Karpas-422 (cell line): ENCODE measurements around the gene RTN3. TPM values are rescaled to one million over a fixed set of nuclear protein-coding genes. Genes with fewer than 3 reads are reported as not detected.
"Not testable (repeated sequence)": the region's sequence is repeated elsewhere in the genome, so short reads cannot be mapped to it uniquely, and the experiment has no call there.

Experiments
- DNase-seq: peaks from one replicate; pipeline ENCODE4 v3.0.0-alpha.2; 2015
- H2AFZ ChIP-seq: fragments of 200-600 bp; sonication (generic); 2 replicates; pipeline ENCODE4 v1.6.1; 2014; ENCODE audit warnings: antibody characterized with exemption, low read length, mixed read lengths
- H3K27ac ChIP-seq: fragments of 200-600 bp; sonication (generic); 2 replicates; pipeline ENCODE4 v1.5.1; 2014; ENCODE audit warnings: mild to moderate bottlenecking, low read length, moderate library complexity
- H3K27me3 ChIP-seq: fragments of 200-600 bp; sonication (generic); 2 replicates; pipeline ENCODE4 v1.6.1; 2014; ENCODE audit warnings: low read length, mixed read lengths
- H3K36me3 ChIP-seq: fragments of 200-600 bp; sonication (generic); 2 replicates; pipeline ENCODE4 v1.6.1; 2014; ENCODE audit warnings: low read length, mixed read lengths; ENCODE audit not compliant: insufficient read depth
- H3K4me1 ChIP-seq: fragments of 200-600 bp; sonication (generic); 2 replicates; pipeline ENCODE4 v1.6.1; 2014; ENCODE audit warnings: mild to moderate bottlenecking, low read length, mixed read lengths
- H3K4me2 ChIP-seq: fragments of 200-600 bp; sonication (generic); 2 replicates; pipeline ENCODE4 v1.6.1; 2014; ENCODE audit warnings: low read length, low read depth, mild to moderate bottlenecking; ENCODE audit not compliant: poor library complexity, severe bottlenecking
- H3K4me3 ChIP-seq: fragments of 200-600 bp; sonication (generic); 2 replicates; pipeline ENCODE4 v1.5.1; 2014; ENCODE audit warnings: mild to moderate bottlenecking, antibody characterized with exemption, low read length, mixed read lengths
- H3K79me2 ChIP-seq: fragments of 200-600 bp; sonication (generic); 2 replicates; pipeline ENCODE4 v1.6.1; 2014; ENCODE audit warnings: mild to moderate bottlenecking, low read length, mixed read lengths
- H3K9ac ChIP-seq: fragments of 200-600 bp; sonication (generic); 2 replicates; pipeline ENCODE4 v1.6.0; 2014; ENCODE audit warnings: low read length
- H3K9me2 ChIP-seq: fragments of 200-600 bp; sonication (generic), shearing (Covaris generic); replicated peaks from 2 replicates; pipeline ENCODE4 v1.6.0; 2014; ENCODE audit warnings: mild to moderate bottlenecking, low read length, moderate library complexity; ENCODE audit not compliant: insufficient read depth
- H3K9me3 ChIP-seq: fragments of 300-700, 200-600 bp; sonication (generic); 2 replicates; pipeline ENCODE4 v1.6.1; 2014; ENCODE audit warnings: low read length, mixed read lengths
- H4K20me1 ChIP-seq: fragments of 200-600 bp; sonication (generic); 2 replicates; pipeline ENCODE4 v1.6.1; 2014; ENCODE audit warnings: mild to moderate bottlenecking, antibody characterized with exemption, low read length, low read depth; ENCODE audit not compliant: insufficient read depth
- total RNA-seq: library from RNA; depleted of rRNA; stranded (reverse); fragments of >200 nt; shearing (Covaris generic); gene quantifications from 2 replicates; pipeline ENCODE4 v1.2.3, GENCODE V29; 2014; ENCODE audit warnings: low replicate concordance

The RTN3 gene
- total RNA-seq, 1 experiment from 2014 or later = 118 TPM

GRCh38 chr11:63771741-63772318 is 90.5 kb downstream of the RTN3 start:
- H3K4me2 ChIP-seq, H3K27me3 ChIP-seq, H3K27ac ChIP-seq, H3K4me3 ChIP-seq, H3K36me3 ChIP-seq, H2AFZ ChIP-seq, H3K79me2 ChIP-seq, H4K20me1 ChIP-seq, H3K9me2 ChIP-seq, H3K9me3 ChIP-seq, H3K9ac ChIP-seq: not testable (repeated sequence)
- peaks cover 15% of the 10 kb centered on the region for H3K4me1 ChIP-seq
- DNase-seq = peak; percentile 33

- no peaks in the 10 kb centered on the region for H4K20me1 ChIP-seq
- H3K9ac ChIP-seq = no peak overlapping the region
- no peak overlapping the region for H3K4me2 ChIP-seq
- no peaks in the 10 kb centered on the region for H3K4me1 ChIP-seq
- H3K9me3 ChIP-seq = no peaks in the 10 kb centered on the region
- no peak for DNase-seq
- no peaks in the 10 kb centered on the region for H3K9me2 ChIP-seq
- H3K4me3 ChIP-seq = no peak overlapping the region
- no peak overlapping the region for H2AFZ ChIP-seq
- H3K36me3 ChIP-seq = no peaks in the 10 kb centered on the region
- H3K79me2 ChIP-seq = no peaks in the 10 kb centered on the region
- no peaks in the 10 kb centered on the region for H3K27me3 ChIP-seq
- no peak overlapping the region for H3K27ac ChIP-seq
These were observed 93.9 kb downstream of the RTN3 start for GRCh38 chr11:63775191-63775590.

- Histone ChIP-seq H3K36me3 (no peaks in the 10 kb centered on the region), H3K4me2 (no peak overlapping the region), H3K79me2 (no peaks in the 10 kb centered on the region), H3K9me2 (no peaks in the 10 kb centered on the region), H3K4me3 (no peak overlapping the region), H4K20me1 (no peaks in the 10 kb centered on the region), H3K9me3 (no peaks in the 10 kb centered on the region), H3K9ac (no peak overlapping the region), H2AFZ (no peak overlapping the region), H3K4me1 (no peaks in the 10 kb centered on the region), H3K27ac (no peak overlapping the region), H3K27me3 (no peaks in the 10 kb centered on the region)
- DNase-seq = no peak
These were observed 97.7 kb downstream of the RTN3 start for GRCh38 chr11:63779039-63779438.

GRCh38 chr11:63782749-63783148 is 101.4 kb downstream of the RTN3 start:
- H3K9me2 ChIP-seq = no peaks in the 10 kb centered on the region

GRCh38 chr11:63783925-63784592 is 102.8 kb downstream of the RTN3 start:
- H3K27ac ChIP-seq = no peak overlapping the region
- H4K20me1 ChIP-seq = no peaks in the 10 kb centered on the region
- H3K4me3 ChIP-seq = no peak overlapping the region
- H2AFZ ChIP-seq = no peak overlapping the region
- no peaks in the 10 kb centered on the region for H3K9me3 ChIP-seq
- no peak overlapping the region for H3K4me2 ChIP-seq
- H3K4me1 ChIP-seq = no peaks in the 10 kb centered on the region
- H3K9ac ChIP-seq = no peak overlapping the region
- no peaks in the 10 kb centered on the region for H3K36me3 ChIP-seq
- H3K27me3 ChIP-seq = no peaks in the 10 kb centered on the region
- H3K79me2 ChIP-seq = no peaks in the 10 kb centered on the region
- no peak for DNase-seq
- H3K9me2 ChIP-seq = no peaks in the 10 kb centered on the region

More at GRCh38 chr11:63782749-63783148, 101.4 kb downstream of the RTN3 start:
- no peaks in the 10 kb centered on the region for H3K36me3 ChIP-seq
- H3K4me3 ChIP-seq = no peak overlapping the region
- H4K20me1 ChIP-seq = no peaks in the 10 kb centered on the region
- DNase-seq = no peak
- H3K79me2 ChIP-seq = no peaks in the 10 kb centered on the region
- H3K27ac ChIP-seq = no peak overlapping the region
- H3K9me3 ChIP-seq = no peaks in the 10 kb centered on the region
- H2AFZ ChIP-seq = no peak overlapping the region
- no peak overlapping the region for H3K4me2 ChIP-seq
- no peak overlapping the region for H3K9ac ChIP-seq
- no peaks in the 10 kb centered on the region for H3K4me1 ChIP-seq
- no peaks in the 10 kb centered on the region for H3K27me3 ChIP-seq

GRCh38 chr11:63785823-63786222 is 104.5 kb downstream of the RTN3 start:
- Histone ChIP-seq H3K27ac (no peak overlapping the region), H3K4me1 (no peaks in the 10 kb centered on the region), H3K36me3 (no peaks in the 10 kb centered on the region), H3K4me3 (no peak overlapping the region), H3K9me2 (no peaks in the 10 kb centered on the region), H4K20me1 (no peaks in the 10 kb centered on the region), H3K27me3 (no peaks in the 10 kb centered on the region), H3K4me2 (no peak overlapping the region), H3K9ac (no peak overlapping the region), H2AFZ (no peak overlapping the region), H3K79me2 (no peaks in the 10 kb centered on the region), H3K9me3 (no peaks in the 10 kb centered on the region)
- DNase-seq = no peak

GRCh38 chr11:63791495-63792167 is 110.3 kb downstream of the RTN3 start:
- Histone ChIP-seq H3K4me1 (no peaks in the 10 kb centered on the region), H3K27ac (no peak overlapping the region), H3K9ac (no peak overlapping the region), H3K4me3 (no peak overlapping the region), H3K79me2 (no peaks in the 10 kb centered on the region), H3K36me3 (no peaks in the 10 kb centered on the region), H3K4me2 (no peak overlapping the region), H3K9me2 (no peaks in the 10 kb centered on the region), H3K9me3 (peaks cover 7% of the 10 kb centered on the region; the same call in 1 of the 2 replicates), H3K27me3 (no peaks in the 10 kb centered on the region), H4K20me1 (no peaks in the 10 kb centered on the region), H2AFZ (no peak overlapping the region)
- DNase-seq = no peak

- H3K79me2 ChIP-seq = no peaks in the 10 kb centered on the region
- H4K20me1 ChIP-seq = no peaks in the 10 kb centered on the region
- H3K4me1 ChIP-seq = no peaks in the 10 kb centered on the region
- no peaks in the 10 kb centered on the region for H3K27me3 ChIP-seq
- H3K9ac ChIP-seq = no peak overlapping the region
- no peak overlapping the region for H3K27ac ChIP-seq
- H3K36me3 ChIP-seq = no peaks in the 10 kb centered on the region
- H2AFZ ChIP-seq = no peak overlapping the region
- no peak overlapping the region for H3K4me2 ChIP-seq
- H3K9me3 ChIP-seq = peaks cover 7% of the 10 kb centered on the region; the same call in 1 of the 2 replicates
- H3K4me3 ChIP-seq = no peak overlapping the region
- no peaks in the 10 kb centered on the region for H3K9me2 ChIP-seq
- no peak for DNase-seq
These were observed 111.9 kb downstream of the RTN3 start for GRCh38 chr11:63793161-63793560.
